CD4-positive, CD25-positive, alpha-beta regulatory T cell (primary cell): ENCODE data around the gene LRRC75A. TPM values are rescaled to one million over a fixed set of nuclear protein-coding genes. Genes with fewer than 3 reads are reported as not detected.
"Not testable (repeated sequence)": the region's sequence is repeated elsewhere in the genome, so short reads cannot be mapped to it uniquely, and the experiment has no call there.

ENCODE experiments used
- ATAC-seq, 2 donors: fragments of 150-1000 bp; cut with Tn5 transposase; one replicate each; pipeline ENCODE4 v1.10.0; 2021; ENCODE audit warnings: low read depth in 2 of 2, moderate number of reproducible peaks in 2 of 2, moderate library complexity in 1 of 2
- DNase-seq, 3 donors: peaks; one replicate each; pipeline versions ENCODE4 v3.0.0 to v3.0.0-alpha.2; 2012 to 2022; ENCODE audit warnings: mixed read lengths in 1 of 3
- H3K27ac ChIP-seq: one replicate; pipeline ENCODE4 v1.7.0; 2013; ENCODE audit warnings: mild to moderate bottlenecking, low read length; ENCODE audit not compliant: insufficient read depth, poor library complexity, severe bottlenecking
- H3K27me3 ChIP-seq: one replicate; pipeline ENCODE4 v1.7.0; 2013; ENCODE audit warnings: low read length; ENCODE audit not compliant: control insufficient read depth, insufficient read depth
- H3K36me3 ChIP-seq: one replicate; pipeline ENCODE4 v1.7.0; 2013; ENCODE audit warnings: mild to moderate bottlenecking, low read length, moderate library complexity; ENCODE audit not compliant: control insufficient read depth, insufficient read depth
- H3K4me1 ChIP-seq: 2 replicates; pipeline ENCODE4 v1.7.0; 2013; ENCODE audit warnings: mild to moderate bottlenecking, low read length; ENCODE audit not compliant: insufficient read depth, control insufficient read depth, poor library complexity, severe bottlenecking
- H3K4me3 ChIP-seq: one replicate; pipeline ENCODE4 v1.7.0; 2013; ENCODE audit warnings: low read depth, mild to moderate bottlenecking, low read length, moderate library complexity
- H3K9me3 ChIP-seq, 2 experiments: 1 replicate in 1 of 2; 2 replicates in 1 of 2; pipeline ENCODE4 v1.7.0; 2013; ENCODE audit warnings: low read length in 2 of 2, mild to moderate bottlenecking in 1 of 2, moderate library complexity in 1 of 2; ENCODE audit not compliant: control insufficient read depth in 2 of 2
- H3K27ac Mint-ChIP-seq, 3 donors: one replicate each; pipeline ENCODE4 v1.8.0; 2020 to 2022; ENCODE audit warnings: mild to moderate bottlenecking in 3 of 3, mixed read lengths in 3 of 3, moderate library complexity in 2 of 3
- H3K27me3 Mint-ChIP-seq: one replicate; pipeline ENCODE4 v1.8.0; 2022; ENCODE audit warnings: mild to moderate bottlenecking, mixed read lengths
- H3K36me3 Mint-ChIP-seq: one replicate; pipeline ENCODE4 v1.8.0; 2020; ENCODE audit warnings: mixed read lengths
- H3K4me1 Mint-ChIP-seq, 4 donors: one replicate each; pipeline ENCODE4 v1.8.0; 2020 to 2022; ENCODE audit warnings: mixed read lengths in 4 of 4, mild to moderate bottlenecking in 1 of 4
- H3K4me3 Mint-ChIP-seq, 4 donors: one replicate each; pipeline ENCODE4 v1.8.0; 2020 to 2022; ENCODE audit warnings: mild to moderate bottlenecking in 4 of 4, mixed read lengths in 4 of 4, moderate library complexity in 3 of 4
- H3K9me3 Mint-ChIP-seq, 7 donors: one replicate each; pipeline ENCODE4 v1.8.0; 2020 to 2022; ENCODE audit warnings: mixed read lengths in 7 of 7, mild to moderate bottlenecking in 3 of 7, moderate library complexity in 2 of 7
- polyA plus RNA-seq, 4 donors: library from polyadenylated mRNA; unstranded; fragments of 300-500 nt; fragmentation: Illumina TruSeq; gene quantifications; one replicate each; pipeline ENCODE4 v1.2.3, GENCODE V29; 2021
- total RNA-seq: library from RNA; stranded (reverse); gene quantifications from one replicate; pipeline ENCODE4 v1.2.3, GENCODE V29; 2022

LRRC75A gene
- total and polyA plus RNA-seq, 5 donors from 2014 or later, result 1.5 to 3.8 (median 1.7) TPM

- H3K4me1 ChIP-seq, result peaks cover 57% of the 10 kb centered on the region
- Mint-ChIP-seq H3K4me1 (peaks cover 7 to 64% (median 40%) of the 10 kb centered on the region in 4 donors), H3K9me3 (peaks cover 0 to 1% (median 0%) of the 10 kb centered on the region in 7 donors), H3K36me3 (peaks cover 28% of the 10 kb centered on the region), H3K27ac (peak overlapping the region in 1 of 3 donors; percentile 99), H3K27me3 (peaks cover 5% of the 10 kb centered on the region), H3K4me3 (peak overlapping the region; percentile 38 to 99 (median 96))
- no peaks in the 10 kb centered on the region for H3K9me3 ChIP-seq
- no peak overlapping the region for H3K27ac ChIP-seq
- no peaks in the 10 kb centered on the region for H3K27me3 ChIP-seq
- peaks cover 38% of the 10 kb centered on the region for H3K36me3 ChIP-seq
- DNase-seq, result no peak
- H3K4me3 ChIP-seq, result no peak overlapping the region
- ATAC-seq, result no peak
These were observed 74.6 kb downstream of the LRRC75A start for GRCh38 chr17:16417399-16417798.

GRCh38 chr17:16415031-16415924, 76.7 kb downstream of the LRRC75A start, which contains the start of gene TRPV2:
TSS of gene TRPV2 (plus strand) at chr17:16415571. CDS start at chr17:16417669, 2,098 bp downstream.
- peaks cover 5% of the 10 kb centered on the region for H3K27me3 Mint-ChIP-seq
- Histone ChIP-seq H3K27me3 (no peaks in the 10 kb centered on the region), H3K27ac (peak within 1 kb of the TSS; percentile 88), H3K4me1 (peaks cover 56% of the 10 kb centered on the region), H3K4me3 (peak within 1 kb of the TSS; percentile 76), H3K9me3 (no peaks in the 10 kb centered on the region), H3K36me3 (peaks cover 22% of the 10 kb centered on the region)
- H3K9me3 Mint-ChIP-seq, result peaks cover 0 to 1% (median 0%) of the 10 kb centered on the region in 7 donors
- ATAC-seq, result peak; percentile 44 to 59
- DNase-seq, result peak; percentile 25 to 80 (median 45)
- peak within 1 kb of the TSS; percentile 99 to 100 (median 99) for H3K27ac Mint-ChIP-seq
- peaks cover 21% of the 10 kb centered on the region for H3K36me3 Mint-ChIP-seq
- peaks cover 7 to 55% (median 32%) of the 10 kb centered on the region in 4 donors for H3K4me1 Mint-ChIP-seq
- peak within 1 kb of the TSS; percentile 94 to 99 (median 98) for H3K4me3 Mint-ChIP-seq

- Mint-ChIP-seq H3K9me3 (no peaks in the 10 kb centered on the region), H3K4me1 (peaks cover 0 to 5% (median 2%) of the 10 kb centered on the region in 4 donors), H3K36me3 (no peaks in the 10 kb centered on the region), H3K27ac (no peak overlapping the region), H3K27me3 (peaks cover 27% of the 10 kb centered on the region), H3K4me3 (peak overlapping the region in 1 of 4 donors; percentile 32)
- Histone ChIP-seq H3K9me3 (no peaks in the 10 kb centered on the region), H3K27me3 (no peaks in the 10 kb centered on the region), H3K4me3 (no peak overlapping the region), H3K36me3 (no peaks in the 10 kb centered on the region), H3K27ac (no peak overlapping the region), H3K4me1 (peaks cover 7% of the 10 kb centered on the region)
- DNase-seq (no peak), ATAC-seq (no peak)
These were observed 83.9 kb downstream of the LRRC75A start for GRCh38 chr17:16407911-16408588.

GRCh38 chr17:16406742-16407674, 85.0 kb downstream of the LRRC75A start:
- no peaks in the 10 kb centered on the region for H3K36me3 Mint-ChIP-seq
- Histone ChIP-seq H3K4me1 (peaks cover 7% of the 10 kb centered on the region), H3K36me3 (no peaks in the 10 kb centered on the region), H3K27me3 (no peaks in the 10 kb centered on the region), H3K9me3 (no peaks in the 10 kb centered on the region), H3K27ac (no peak overlapping the region), H3K4me3 (no peak overlapping the region)
- DNase-seq (no peak), ATAC-seq (no peak)
- peaks cover 27% of the 10 kb centered on the region for H3K27me3 Mint-ChIP-seq
- peaks cover 0 to 5% (median 2%) of the 10 kb centered on the region in 4 donors for H3K4me1 Mint-ChIP-seq
- no peak overlapping the region for H3K27ac Mint-ChIP-seq
- peak overlapping the region in 1 of 4 donors; percentile 26 for H3K4me3 Mint-ChIP-seq
- H3K9me3 Mint-ChIP-seq, result no peaks in the 10 kb centered on the region

DNA sequence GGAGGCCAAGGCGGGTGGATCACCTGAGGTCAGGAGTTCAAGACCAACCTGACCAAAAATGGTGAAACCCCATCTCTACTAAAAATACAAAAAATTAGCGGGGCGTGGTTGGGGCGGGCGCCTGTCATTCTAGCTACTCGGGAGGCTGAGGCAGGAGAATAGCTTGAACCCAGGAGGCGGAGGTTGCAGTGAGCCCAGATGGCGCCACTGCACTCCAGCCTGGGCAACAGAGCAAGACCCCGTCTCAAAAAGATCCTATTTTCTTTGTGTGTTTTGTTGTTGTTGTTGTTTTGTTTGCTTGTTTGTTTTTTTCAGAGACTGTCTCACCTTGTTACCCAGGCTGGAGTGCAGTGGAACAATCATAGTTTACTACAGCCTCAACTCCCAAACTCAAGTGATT, 88.1 kb downstream of the LRRC75A start:
- not testable (repeated sequence) for H3K27me3 ChIP-seq, H3K4me1 ChIP-seq, H3K36me3 Mint-ChIP-seq, H3K9me3 ChIP-seq, H3K36me3 ChIP-seq, ATAC-seq, H3K27ac Mint-ChIP-seq, DNase-seq, H3K4me3 Mint-ChIP-seq, H3K27ac ChIP-seq, H3K9me3 Mint-ChIP-seq, H3K4me3 ChIP-seq
- H3K27me3 Mint-ChIP-seq, result peaks cover 36% of the 10 kb centered on the region
- peaks cover 0 to 11% (median 3%) of the 10 kb centered on the region in 4 donors for H3K4me1 Mint-ChIP-seq

DNA sequence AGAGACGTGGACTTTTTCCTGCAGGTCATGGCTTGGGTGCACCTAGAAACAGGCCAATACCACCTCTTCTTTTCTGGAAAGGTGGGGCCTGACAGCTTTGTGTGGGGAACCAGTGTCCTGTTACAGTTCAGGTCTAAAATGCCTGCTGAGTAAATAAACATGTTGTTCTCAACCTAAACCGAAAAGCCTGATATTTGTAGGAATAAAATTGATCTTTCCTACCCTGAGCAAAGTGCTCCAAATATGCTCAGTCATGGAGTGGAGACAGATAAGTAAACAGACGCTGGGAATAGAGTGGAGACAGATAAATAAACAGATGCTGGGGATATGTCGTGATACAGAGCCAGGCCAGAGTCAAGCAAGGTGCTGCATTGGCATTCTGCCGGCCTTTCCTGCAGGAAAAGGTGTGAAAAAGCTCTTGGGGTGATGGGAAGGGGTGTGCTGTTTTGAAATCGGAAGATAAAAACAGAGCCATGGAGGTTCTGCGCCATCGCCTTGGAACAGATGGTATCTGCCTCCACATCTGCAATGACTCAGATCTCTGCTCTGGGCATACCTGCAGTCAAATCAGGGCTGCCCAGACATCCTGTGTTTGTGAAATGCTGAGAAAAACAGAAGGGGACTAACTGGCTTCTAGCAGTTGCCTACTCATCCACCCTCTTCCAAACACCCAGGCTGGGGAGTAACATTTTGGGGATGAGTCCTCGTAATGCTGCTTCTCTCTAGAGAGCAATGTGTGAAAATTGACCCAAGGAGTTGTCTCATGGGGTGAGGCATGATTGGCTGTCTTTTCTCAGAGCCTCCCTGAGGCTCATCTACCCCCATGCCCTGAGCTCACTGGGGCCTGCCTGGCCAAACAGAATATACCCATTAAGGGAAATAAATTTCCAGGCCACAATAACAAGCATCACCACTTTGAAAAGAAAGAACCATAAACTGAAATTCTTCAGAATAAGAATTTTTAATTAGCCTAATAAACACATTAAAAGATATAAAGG, 93.4 kb downstream of the LRRC75A start:
- ATAC-seq, result peak; percentile 77 to 89

More for the DNA sequence above, 93.4 kb downstream of the LRRC75A start:
- DNase-seq, result peak in 1 of 3 donors; percentile 73
- H3K27me3 ChIP-seq, result no peaks in the 10 kb centered on the region
- no peaks in the 10 kb centered on the region for H3K36me3 ChIP-seq
- no peaks in the 10 kb centered on the region for H3K4me1 ChIP-seq
- no peaks in the 10 kb centered on the region for H3K9me3 ChIP-seq
- peaks cover 0 to 8% (median 4%) of the 10 kb centered on the region in 4 donors for H3K4me1 Mint-ChIP-seq
- H3K4me3 Mint-ChIP-seq, result no peak overlapping the region
- peak overlapping the region in 1 of 3 donors; percentile 38 for H3K27ac Mint-ChIP-seq
- no peaks in the 10 kb centered on the region for H3K36me3 Mint-ChIP-seq
- H3K27me3 Mint-ChIP-seq, result peaks cover 13% of the 10 kb centered on the region
- H3K9me3 Mint-ChIP-seq, result peaks cover 0 to 2% (median 0%) of the 10 kb centered on the region in 7 donors
- H3K4me3 ChIP-seq, result no peak overlapping the region
- no peak overlapping the region for H3K27ac ChIP-seq
